Neuronal stem cell (in vitro differentiated cells): ENCODE data around the gene TTLL12.

Experiments
- DNase-seq: peaks from one replicate; pipeline ENCODE4 v3.0.0-alpha.2; 2013; ENCODE audit warnings: low spot score
- H2AFZ ChIP-seq: one replicate; pipeline ENCODE4 v1.6.1; 2013; ENCODE audit warnings: mild to moderate bottlenecking, low read length, inconsistent platforms
- H2AK5ac ChIP-seq: 2 replicates; pipeline ENCODE4 v1.6.1; 2013; ENCODE audit warnings: low read depth, mild to moderate bottlenecking, inconsistent platforms, low read length, moderate library complexity, mixed read lengths
- H2BK120ac ChIP-seq: 2 replicates; pipeline ENCODE4 v1.6.1; 2013; ENCODE audit warnings: low read depth, mild to moderate bottlenecking, inconsistent platforms, low read length, moderate library complexity, mixed read lengths
- H2BK12ac ChIP-seq: one replicate; pipeline ENCODE4 v1.6.1; 2013; ENCODE audit warnings: low read length, inconsistent platforms
- H2BK15ac ChIP-seq: 2 replicates; pipeline ENCODE4 v1.6.1; 2013; ENCODE audit warnings: mild to moderate bottlenecking, low read length, inconsistent platforms, mixed read lengths
- H2BK5ac ChIP-seq: one replicate; pipeline ENCODE4 v1.6.1; 2013; ENCODE audit warnings: inconsistent platforms, mild to moderate bottlenecking, low read length, moderate library complexity
- H3K14ac ChIP-seq: one replicate; pipeline ENCODE4 v1.6.1; 2013; ENCODE audit warnings: low read length, inconsistent platforms
- H3K18ac ChIP-seq: 2 replicates; pipeline ENCODE4 v1.6.1; 2013; ENCODE audit warnings: low read length, inconsistent platforms
- H3K23ac ChIP-seq: 2 replicates; pipeline ENCODE4 v1.6.1; 2013; ENCODE audit warnings: low read depth, mild to moderate bottlenecking, mixed read lengths, low read length, inconsistent platforms; ENCODE audit not compliant: poor library complexity
- H3K27ac ChIP-seq: replicated peaks from 3 replicates; pipeline ENCODE4 v1.5.1; 2013; ENCODE audit warnings: low read length, inconsistent platforms
- H3K27me3 ChIP-seq, 3 experiments: 2 replicates each; pipeline ENCODE4 v1.6.1; 2013; ENCODE audit warnings: low read length in 3 of 3, mild to moderate bottlenecking in 2 of 3, inconsistent platforms in 1 of 3, low read depth in 1 of 3, mixed read lengths in 1 of 3, moderate library complexity in 1 of 3; ENCODE audit not compliant: control insufficient read depth in 3 of 3, insufficient read depth in 3 of 3
- H3K36me3 ChIP-seq, 2 donors: replicated peaks in 1 of 2; 2 replicates each; pipeline ENCODE4 v1.6.1; 2013; ENCODE audit warnings: low read length in 2 of 2; ENCODE audit not compliant: control insufficient read depth in 2 of 2, insufficient read depth in 2 of 2
- H3K4ac ChIP-seq: 2 replicates; pipeline ENCODE4 v1.6.1; 2013; ENCODE audit warnings: inconsistent platforms, mild to moderate bottlenecking, low read length, moderate library complexity
- H3K4me1 ChIP-seq, 2 donors: 1 replicate in 1 of 2; 2 replicates in 1 of 2; pipeline ENCODE4 v1.6.1; 2013; ENCODE audit warnings: low read length in 2 of 2, low read depth in 1 of 2; ENCODE audit not compliant: control insufficient read depth in 2 of 2, insufficient read depth in 1 of 2
- H3K4me2 ChIP-seq: one replicate; pipeline ENCODE4 v1.6.1; 2013; ENCODE audit warnings: mild to moderate bottlenecking, low read length, inconsistent platforms; ENCODE audit not compliant: insufficient read depth, poor library complexity, severe bottlenecking
- H3K4me3 ChIP-seq, 2 donors: 2 replicates each; pipeline ENCODE4 v1.5.1; 2013; ENCODE audit warnings: low read length in 2 of 2, mild to moderate bottlenecking in 2 of 2, inconsistent platforms in 1 of 2, moderate library complexity in 1 of 2
- H3K79me1 ChIP-seq: one replicate; pipeline ENCODE4 v1.6.1; 2013; ENCODE audit warnings: low read depth, mild to moderate bottlenecking, inconsistent platforms, low read length, moderate library complexity
- H3K9ac ChIP-seq: one replicate; pipeline ENCODE4 v1.6.1; 2013; ENCODE audit warnings: mild to moderate bottlenecking, low read depth, low read length, inconsistent platforms; ENCODE audit not compliant: poor library complexity
- H3K9me3 ChIP-seq, 2 donors: replicated peaks in 1 of 2; 2 replicates each; pipeline versions ENCODE3 to v1.6.1; 2013; ENCODE audit warnings: low read length in 2 of 2, mild to moderate bottlenecking in 2 of 2, inconsistent platforms in 1 of 2, low read depth in 1 of 2, mixed read lengths in 1 of 2, moderate library complexity in 1 of 2; ENCODE audit not compliant: control insufficient read depth in 2 of 2, insufficient read depth in 1 of 2
- H4K8ac ChIP-seq: one replicate; pipeline ENCODE4 v1.6.1; 2013; ENCODE audit warnings: low read depth, mild to moderate bottlenecking, inconsistent platforms, low read length, moderate library complexity
- H4K91ac ChIP-seq: one replicate; pipeline ENCODE4 v1.6.1; 2013; ENCODE audit warnings: low read length, low read depth, mild to moderate bottlenecking, inconsistent platforms; ENCODE audit not compliant: poor library complexity
- WGBS, 2 donors: extraction: QIAGEN DNeasy Blood & Tissue Kit; methylation state at CpG; one replicate each; pipeline ENCODE4 v1.1.7; 2013; ENCODE audit warnings: missing lambda C conversion rate in 2 of 2, mixed read lengths in 1 of 2; ENCODE audit not compliant: insufficient read length in 2 of 2, insufficient replicate concordance in 1 of 2; ENCODE audit errors: extremely low coverage in 2 of 2; 5-methylcytosine and 5-hydroxymethylcytosine counted together

Gene TTLL12

GRCh38 chr22:43128116-43128515 is 58.8 kb downstream of the TTLL12 start:
- Histone ChIP-seq H3K14ac (no peak overlapping the region), H2AFZ (no peak overlapping the region), H4K8ac (no peak overlapping the region), H2BK12ac (no peak overlapping the region), H2BK15ac (no peak overlapping the region), H3K27me3 (no peaks in the 10 kb centered on the region), H3K9ac (no peak overlapping the region), H3K9me3 (no peaks in the 10 kb centered on the region), H4K91ac (no peak overlapping the region), H3K4me3 (no peak overlapping the region), H3K36me3 (peaks cover 13 to 24% of the 10 kb centered on the region in 2 donors), H2BK120ac (no peak overlapping the region), H2BK5ac (peak overlapping the region; percentile 75), H3K18ac (no peak overlapping the region), H3K4ac (no peak overlapping the region), H3K23ac (no peak overlapping the region), H3K4me1 (peaks cover 5 to 10% of the 10 kb centered on the region in 2 donors), H2AK5ac (peak overlapping the region; percentile 56), H3K79me1 (no peaks in the 10 kb centered on the region), H3K4me2 (no peak overlapping the region), H3K27ac (no peak overlapping the region)
- DNase-seq = no peak
- WGBS, 2 donors = no CpG with 5 or more reads among the region's 13 CpGs

GRCh38 chr22:43127166-43127908 is 59.6 kb downstream of the TTLL12 start:
- Histone ChIP-seq H3K9me3 (no peaks in the 10 kb centered on the region), H3K27me3 (no peaks in the 10 kb centered on the region), H3K4me2 (no peak overlapping the region), H3K36me3 (peaks cover 5 to 16% of the 10 kb centered on the region in 2 donors), H3K4me3 (no peak overlapping the region), H3K14ac (no peak overlapping the region), H3K79me1 (no peaks in the 10 kb centered on the region), H3K27ac (no peak overlapping the region), H4K91ac (no peak overlapping the region), H2BK120ac (no peak overlapping the region), H3K18ac (peak overlapping the region; percentile 64), H2AK5ac (no peak overlapping the region), H2AFZ (no peak overlapping the region), H3K23ac (peak overlapping the region; percentile 73), H2BK5ac (peak overlapping the region; percentile 75), H3K9ac (peak overlapping the region; percentile 70), H4K8ac (no peak overlapping the region), H2BK12ac (no peak overlapping the region), H2BK15ac (no peak overlapping the region), H3K4ac (no peak overlapping the region), H3K4me1 (peaks cover 5 to 10% of the 10 kb centered on the region in 2 donors)
- no CpG with 5 or more reads among the region's 17 CpGs for WGBS, 2 donors
- DNase-seq = no peak

DNA sequence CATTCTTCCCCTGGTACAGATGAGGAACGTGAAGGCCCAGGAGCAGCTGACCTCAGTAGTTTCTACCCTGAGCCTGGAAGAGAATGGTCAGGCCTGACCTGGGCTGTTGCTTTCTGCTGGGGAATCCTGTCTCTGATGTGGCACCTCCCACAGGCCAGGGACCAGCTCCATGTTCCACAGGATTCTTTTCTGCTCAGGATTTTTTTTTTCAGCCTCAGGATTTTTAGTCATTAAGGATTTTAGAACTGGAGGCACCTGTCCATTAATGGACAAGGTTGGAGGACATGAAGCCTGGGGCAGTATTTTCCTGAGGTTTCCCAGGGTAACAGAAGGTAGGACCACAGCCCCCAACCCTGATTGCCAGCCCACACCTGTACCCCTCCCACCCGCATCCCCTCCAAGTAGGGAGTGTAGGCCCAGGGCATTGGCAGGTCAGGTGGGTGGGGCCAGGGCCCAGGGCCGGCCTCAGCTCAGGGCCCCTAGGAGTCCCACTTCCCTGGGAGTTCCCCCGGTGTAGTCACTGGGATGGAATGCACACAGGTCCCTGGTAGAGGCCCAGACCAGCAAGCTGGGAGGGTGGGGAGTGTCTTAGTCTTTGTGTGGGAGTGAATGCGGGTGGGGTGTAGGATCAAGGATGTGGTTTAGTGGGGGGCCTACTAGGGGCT is 60.3 kb downstream of the TTLL12 start:
- no peak overlapping the region for H2BK5ac ChIP-seq
- DNase-seq = no peak
- H3K9me3 ChIP-seq = no peaks in the 10 kb centered on the region
- no peak overlapping the region for H2BK15ac ChIP-seq
- H4K8ac ChIP-seq = no peak overlapping the region
- no peak overlapping the region for H3K18ac ChIP-seq
- peaks cover 5 to 10% of the 10 kb centered on the region in 2 donors for H3K4me1 ChIP-seq
- no peak overlapping the region for H3K14ac ChIP-seq
- H3K27me3 ChIP-seq = no peaks in the 10 kb centered on the region
- no peak overlapping the region for H3K4me3 ChIP-seq
- H3K9ac ChIP-seq = no peak overlapping the region
- H3K36me3 ChIP-seq = peaks cover under 1 to 9% of the 10 kb centered on the region in 2 donors
- H3K4ac ChIP-seq = no peak overlapping the region
- no peak overlapping the region for H2AK5ac ChIP-seq
- H3K4me2 ChIP-seq = no peak overlapping the region
- H3K79me1 ChIP-seq = no peaks in the 10 kb centered on the region
- H3K27ac ChIP-seq = no peak overlapping the region
- H3K23ac ChIP-seq = no peak overlapping the region
- H2BK120ac ChIP-seq = no peak overlapping the region
- WGBS, 2 donors = no CpG with 5 or more reads among the region's 5 CpGs
- no peak overlapping the region for H4K91ac ChIP-seq
- no peak overlapping the region for H2AFZ ChIP-seq
- H2BK12ac ChIP-seq = no peak overlapping the region

GRCh38 chr22:43118953-43119458 is 67.9 kb downstream of the TTLL12 start:
- H3K9ac ChIP-seq = no peak overlapping the region
- H3K4me1 ChIP-seq = peaks cover 7 to 10% of the 10 kb centered on the region in 2 donors
- H4K8ac ChIP-seq = no peak overlapping the region
- H3K79me1 ChIP-seq = no peaks in the 10 kb centered on the region
- no peak overlapping the region for H4K91ac ChIP-seq
- H3K36me3 ChIP-seq = no peaks in the 10 kb centered on the region
- H3K14ac ChIP-seq = no peak overlapping the region
- H3K9me3 ChIP-seq = peaks cover 0 to 3% of the 10 kb centered on the region in 2 donors
- no peak overlapping the region for H2AK5ac ChIP-seq
- no peak overlapping the region for H3K4ac ChIP-seq
- H3K4me3 ChIP-seq = no peak overlapping the region
- WGBS, 2 donors = no CpG with 5 or more reads among the region's 7 CpGs
- no peak overlapping the region for H3K4me2 ChIP-seq
- no peak overlapping the region for H2AFZ ChIP-seq
- no peak overlapping the region for H3K23ac ChIP-seq
- no peak overlapping the region for H2BK5ac ChIP-seq
- H3K27me3 ChIP-seq = peaks cover 0 to 4% (median 3%) of the 10 kb centered on the region in 3 experiments
- H2BK120ac ChIP-seq = no peak overlapping the region
- H3K18ac ChIP-seq = no peak overlapping the region
- no peak overlapping the region for H3K27ac ChIP-seq
- no peak overlapping the region for H2BK12ac ChIP-seq
- no peak for DNase-seq
- no peak overlapping the region for H2BK15ac ChIP-seq
